HepG2 (cell line): ENCODE measurements around the gene ATP2A3. TPM values are rescaled to one million over a fixed set of nuclear protein-coding genes. Genes with fewer than 3 reads are reported as not detected.

Experiments
- MED1 ChIP-seq: sonication (generic); formaldehyde crosslinking; IDR thresholded peaks from 2 replicates; pipeline ENCODE4 v1.4.0; 2020; ENCODE audit warnings: missing genetic modification reagents
- PITX1 ChIP-seq: sonication (generic); formaldehyde crosslinking; IDR thresholded peaks from 2 replicates; pipeline ENCODE4 v1.5.1; 2020; ENCODE audit warnings: mild to moderate bottlenecking, missing genetic modification reagents
- POLR2AphosphoS2 ChIP-seq: IDR thresholded peaks from 2 replicates; pipeline ENCODE4 v1.6.1; 2011; ENCODE audit warnings: low read depth, low read length, improper control_type of control experiment
- ZBTB46 ChIP-seq: sonication (generic); formaldehyde crosslinking; IDR thresholded peaks from 2 replicates; pipeline ENCODE4 v1.4.0; 2020; ENCODE audit warnings: mild to moderate bottlenecking, missing genetic modification reagents, borderline replicate concordance
- ZC3H13 ChIP-seq: sonication (generic); formaldehyde crosslinking; IDR thresholded peaks from 2 replicates; pipeline ENCODE4 v1.8.1; 2023; ENCODE audit warnings: mild to moderate bottlenecking, missing genetic modification reagents, moderate library complexity
- ZNF20 ChIP-seq: sonication (generic); formaldehyde crosslinking; IDR thresholded peaks from 2 replicates; pipeline ENCODE4 v1.4.0; 2020; ENCODE audit warnings: mild to moderate bottlenecking, moderate library complexity, missing genetic modification reagents
- ZNF772 ChIP-seq: sonication (generic); formaldehyde crosslinking; IDR thresholded peaks from 2 replicates; pipeline ENCODE4 v1.5.0; 2020; ENCODE audit warnings: mild to moderate bottlenecking, missing genetic modification reagents
- polyA plus RNA-seq, 8 experiments: library from polyadenylated mRNA; depleted of rRNA in 3 of 8; stranded (reverse) in 7 of 8; unstranded in 1 of 8; fragments of >200 nt; fragmentation: Illumina TruSeq in 4 of 8; extraction: Trizol in 4 of 8; gene quantifications; 2 replicates each; pipeline versions ENCODE4 v1.2.1 to v1.2.3, GENCODE V29; 2011 to 2016; ENCODE audit warnings: low read depth in 4 of 8, missing spikeins in 1 of 8, mixed read lengths in 1 of 8; ENCODE audit not compliant: insufficient read depth in 1 of 8
- total RNA-seq, 5 experiments: library from RNA; depleted of rRNA; stranded (reverse); fragments of >200 nt; fragmentation: Illumina TruSeq; extraction: Trizol; gene quantifications; 2 replicates each; pipeline ENCODE4 v1.2.3, GENCODE V29; 2016; ENCODE audit warnings: low read depth in 1 of 5
- TF ChIP-seq, protein P1 (sequence below): sonication (generic); formaldehyde crosslinking; IDR thresholded peaks from one replicate; pipeline ENCODE4 v1.5.1; 2020; ENCODE audit warnings: mild to moderate bottlenecking, missing genetic modification reagents; ENCODE audit errors: not compliant biosample characterization
- TF ChIP-seq, protein P2 (sequence below): sonication (generic); formaldehyde crosslinking; conservative IDR thresholded peaks from 2 replicates; pipeline ENCODE4 v1.4.0; 2020; ENCODE audit warnings: missing genetic modification reagents
- TF ChIP-seq, protein P3 (sequence below): sonication (generic); formaldehyde crosslinking; IDR thresholded peaks from 2 replicates; pipeline ENCODE4 v1.8.1; 2022; ENCODE audit warnings: mild to moderate bottlenecking, missing genetic modification reagents
- TF ChIP-seq, protein P4 (sequence below): sonication (generic); formaldehyde crosslinking; IDR thresholded peaks from 2 replicates; pipeline ENCODE4 v1.5.1; 2020; ENCODE audit warnings: missing genetic modification reagents, mild to moderate bottlenecking, borderline replicate concordance
- TF ChIP-seq, protein P5 (sequence below): sonication (generic); formaldehyde crosslinking; IDR thresholded peaks from 2 replicates; pipeline ENCODE4 v1.4.0; 2020; ENCODE audit warnings: missing genetic modification reagents

The ATP2A3 gene
- total and polyA plus RNA-seq, 2 of the 13 experiments (the other 11 are each of a cell fraction or from before 2014, with no cell fraction given), result 0.07 TPM; not detected in 1

DNA sequence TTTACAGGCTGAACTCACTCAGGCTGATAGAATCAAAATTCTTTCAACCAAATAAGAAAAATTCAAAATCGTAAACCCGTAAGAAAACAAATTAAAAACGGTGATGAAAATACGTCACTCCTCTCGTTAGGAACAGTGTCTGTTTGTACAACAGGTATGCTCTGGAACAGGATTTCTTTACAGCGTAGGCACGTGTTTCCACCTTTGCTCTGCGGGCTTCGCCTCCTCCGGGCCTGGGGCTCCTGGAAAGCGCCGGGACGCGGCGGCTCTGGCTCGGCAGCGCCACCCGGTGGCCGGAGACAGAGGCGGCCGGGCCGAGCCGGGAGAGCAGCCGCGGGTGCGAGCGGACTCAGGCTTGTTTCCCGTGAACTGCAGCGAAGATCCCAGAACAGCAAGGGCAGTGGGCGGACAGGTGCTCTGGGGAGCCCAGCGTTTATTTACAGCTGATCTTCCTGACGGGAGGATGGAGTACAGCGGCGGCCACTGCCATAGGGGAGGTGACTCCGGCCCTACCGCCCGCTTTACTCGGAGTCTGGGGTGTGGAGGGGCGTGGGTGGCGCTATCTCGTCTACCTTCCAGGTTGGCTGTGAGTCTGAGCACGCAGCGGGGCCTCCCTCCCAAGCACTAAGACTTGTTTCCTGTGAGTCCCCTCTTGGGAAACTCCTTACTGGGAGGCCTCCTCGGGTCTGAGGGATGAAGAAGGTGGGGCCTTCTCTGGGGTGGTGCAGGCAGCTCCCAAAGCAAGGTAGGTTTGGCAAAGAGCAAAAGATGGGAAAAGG lies 40.5 kb upstream of the ATP2A3 start (continued):
- TF ChIP-seq, protein P1, sequence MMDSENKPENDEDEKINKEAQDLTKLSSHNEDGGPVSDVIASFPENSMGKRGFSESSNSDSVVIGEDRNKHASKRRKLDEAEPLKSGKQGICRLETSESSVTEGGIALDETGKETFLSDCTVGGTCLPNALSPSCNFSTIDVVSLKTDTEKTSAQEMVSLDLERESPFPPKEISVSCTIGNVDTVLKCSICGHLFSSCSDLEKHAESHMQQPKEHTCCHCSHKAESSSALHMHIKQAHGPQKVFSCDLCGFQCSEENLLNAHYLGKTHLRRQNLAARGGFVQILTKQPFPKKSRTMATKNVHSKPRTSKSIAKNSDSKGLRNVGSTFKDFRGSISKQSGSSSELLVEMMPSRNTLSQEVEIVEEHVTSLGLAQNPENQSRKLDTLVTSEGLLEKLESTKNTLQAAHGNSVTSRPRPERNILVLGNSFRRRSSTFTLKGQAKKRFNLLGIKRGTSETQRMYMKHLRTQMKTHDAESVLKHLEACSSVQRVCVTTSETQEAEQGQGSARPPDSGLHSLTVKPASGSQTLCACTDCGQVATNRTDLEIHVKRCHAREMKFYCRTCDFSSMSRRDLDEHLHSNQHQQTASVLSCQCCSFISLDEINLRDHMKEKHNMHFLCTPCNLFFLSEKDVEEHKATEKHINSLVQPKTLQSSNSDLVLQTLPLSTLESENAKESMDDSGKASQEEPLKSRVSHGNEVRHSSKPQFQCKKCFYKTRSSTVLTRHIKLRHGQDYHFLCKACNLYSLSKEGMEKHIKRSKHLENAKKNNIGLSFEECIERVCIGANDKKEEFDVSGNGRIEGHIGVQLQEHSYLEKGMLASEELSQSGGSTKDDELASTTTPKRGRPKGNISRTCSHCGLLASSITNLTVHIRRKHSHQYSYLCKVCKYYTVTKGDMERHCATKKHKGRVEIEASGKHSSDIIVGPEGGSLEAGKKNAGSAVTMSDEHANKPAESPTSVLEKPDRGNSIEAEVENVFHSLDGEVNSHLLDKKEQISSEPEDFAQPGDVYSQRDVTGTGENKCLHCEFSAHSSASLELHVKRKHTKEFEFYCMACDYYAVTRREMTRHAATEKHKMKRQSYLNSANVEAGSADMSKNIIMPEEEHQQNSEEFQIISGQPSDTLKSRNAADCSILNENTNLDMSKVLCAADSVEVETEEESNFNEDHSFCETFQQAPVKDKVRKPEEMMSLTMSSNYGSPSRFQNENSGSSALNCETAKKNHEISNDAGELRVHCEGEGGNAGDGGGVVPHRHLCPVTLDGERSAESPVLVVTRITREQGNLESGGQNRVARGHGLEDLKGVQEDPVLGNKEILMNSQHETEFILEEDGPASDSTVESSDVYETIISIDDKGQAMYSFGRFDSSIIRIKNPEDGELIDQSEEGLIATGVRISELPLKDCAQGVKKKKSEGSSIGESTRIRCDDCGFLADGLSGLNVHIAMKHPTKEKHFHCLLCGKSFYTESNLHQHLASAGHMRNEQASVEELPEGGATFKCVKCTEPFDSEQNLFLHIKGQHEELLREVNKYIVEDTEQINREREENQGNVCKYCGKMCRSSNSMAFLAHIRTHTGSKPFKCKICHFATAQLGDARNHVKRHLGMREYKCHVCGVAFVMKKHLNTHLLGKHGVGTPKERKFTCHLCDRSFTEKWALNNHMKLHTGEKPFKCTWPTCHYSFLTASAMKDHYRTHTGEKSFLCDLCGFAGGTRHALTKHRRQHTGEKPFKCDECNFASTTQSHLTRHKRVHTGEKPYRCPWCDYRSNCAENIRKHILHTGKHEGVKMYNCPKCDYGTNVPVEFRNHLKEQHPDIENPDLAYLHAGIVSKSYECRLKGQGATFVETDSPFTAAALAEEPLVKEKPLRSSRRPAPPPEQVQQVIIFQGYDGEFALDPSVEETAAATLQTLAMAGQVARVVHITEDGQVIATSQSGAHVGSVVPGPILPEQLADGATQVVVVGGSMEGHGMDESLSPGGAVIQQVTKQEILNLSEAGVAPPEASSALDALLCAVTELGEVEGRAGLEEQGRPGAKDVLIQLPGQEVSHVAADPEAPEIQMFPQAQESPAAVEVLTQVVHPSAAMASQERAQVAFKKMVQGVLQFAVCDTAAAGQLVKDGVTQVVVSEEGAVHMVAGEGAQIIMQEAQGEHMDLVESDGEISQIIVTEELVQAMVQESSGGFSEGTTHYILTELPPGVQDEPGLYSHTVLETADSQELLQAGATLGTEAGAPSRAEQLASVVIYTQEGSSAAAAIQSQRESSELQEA (CRISPR knock-in tag), result no peak
- TF ChIP-seq, protein P2, sequence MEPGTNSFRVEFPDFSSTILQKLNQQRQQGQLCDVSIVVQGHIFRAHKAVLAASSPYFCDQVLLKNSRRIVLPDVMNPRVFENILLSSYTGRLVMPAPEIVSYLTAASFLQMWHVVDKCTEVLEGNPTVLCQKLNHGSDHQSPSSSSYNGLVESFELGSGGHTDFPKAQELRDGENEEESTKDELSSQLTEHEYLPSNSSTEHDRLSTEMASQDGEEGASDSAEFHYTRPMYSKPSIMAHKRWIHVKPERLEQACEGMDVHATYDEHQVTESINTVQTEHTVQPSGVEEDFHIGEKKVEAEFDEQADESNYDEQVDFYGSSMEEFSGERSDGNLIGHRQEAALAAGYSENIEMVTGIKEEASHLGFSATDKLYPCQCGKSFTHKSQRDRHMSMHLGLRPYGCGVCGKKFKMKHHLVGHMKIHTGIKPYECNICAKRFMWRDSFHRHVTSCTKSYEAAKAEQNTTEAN, result peak; percentile 74
- TF ChIP-seq POLR2AphosphoS2 (no peak), MED1 (CRISPR knock-in tag) (peak; percentile 68), ZNF772 (CRISPR knock-in tag) (peak; percentile 92), PITX1 (CRISPR knock-in tag) (peak; percentile 44; the same call in 1 of the 2 replicates), ZC3H13 (CRISPR knock-in tag) (peak; percentile 93), ZBTB46 (no peak), ZNF20 (CRISPR knock-in tag) (no peak)
- TF ChIP-seq, protein P3, sequence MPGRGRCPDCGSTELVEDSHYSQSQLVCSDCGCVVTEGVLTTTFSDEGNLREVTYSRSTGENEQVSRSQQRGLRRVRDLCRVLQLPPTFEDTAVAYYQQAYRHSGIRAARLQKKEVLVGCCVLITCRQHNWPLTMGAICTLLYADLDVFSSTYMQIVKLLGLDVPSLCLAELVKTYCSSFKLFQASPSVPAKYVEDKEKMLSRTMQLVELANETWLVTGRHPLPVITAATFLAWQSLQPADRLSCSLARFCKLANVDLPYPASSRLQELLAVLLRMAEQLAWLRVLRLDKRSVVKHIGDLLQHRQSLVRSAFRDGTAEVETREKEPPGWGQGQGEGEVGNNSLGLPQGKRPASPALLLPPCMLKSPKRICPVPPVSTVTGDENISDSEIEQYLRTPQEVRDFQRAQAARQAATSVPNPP (CRISPR knock-in tag), result peak; percentile 85; the same call in 1 of the 2 replicates
- TF ChIP-seq, protein P4, sequence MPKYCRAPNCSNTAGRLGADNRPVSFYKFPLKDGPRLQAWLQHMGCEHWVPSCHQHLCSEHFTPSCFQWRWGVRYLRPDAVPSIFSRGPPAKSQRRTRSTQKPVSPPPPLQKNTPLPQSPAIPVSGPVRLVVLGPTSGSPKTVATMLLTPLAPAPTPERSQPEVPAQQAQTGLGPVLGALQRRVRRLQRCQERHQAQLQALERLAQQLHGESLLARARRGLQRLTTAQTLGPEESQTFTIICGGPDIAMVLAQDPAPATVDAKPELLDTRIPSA (CRISPR knock-in tag), result no peak
- TF ChIP-seq, protein P5, sequence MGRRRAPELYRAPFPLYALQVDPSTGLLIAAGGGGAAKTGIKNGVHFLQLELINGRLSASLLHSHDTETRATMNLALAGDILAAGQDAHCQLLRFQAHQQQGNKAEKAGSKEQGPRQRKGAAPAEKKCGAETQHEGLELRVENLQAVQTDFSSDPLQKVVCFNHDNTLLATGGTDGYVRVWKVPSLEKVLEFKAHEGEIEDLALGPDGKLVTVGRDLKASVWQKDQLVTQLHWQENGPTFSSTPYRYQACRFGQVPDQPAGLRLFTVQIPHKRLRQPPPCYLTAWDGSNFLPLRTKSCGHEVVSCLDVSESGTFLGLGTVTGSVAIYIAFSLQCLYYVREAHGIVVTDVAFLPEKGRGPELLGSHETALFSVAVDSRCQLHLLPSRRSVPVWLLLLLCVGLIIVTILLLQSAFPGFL, result no peak
